ENCODE measurements around the gene RPS6KA6.

DNA sequence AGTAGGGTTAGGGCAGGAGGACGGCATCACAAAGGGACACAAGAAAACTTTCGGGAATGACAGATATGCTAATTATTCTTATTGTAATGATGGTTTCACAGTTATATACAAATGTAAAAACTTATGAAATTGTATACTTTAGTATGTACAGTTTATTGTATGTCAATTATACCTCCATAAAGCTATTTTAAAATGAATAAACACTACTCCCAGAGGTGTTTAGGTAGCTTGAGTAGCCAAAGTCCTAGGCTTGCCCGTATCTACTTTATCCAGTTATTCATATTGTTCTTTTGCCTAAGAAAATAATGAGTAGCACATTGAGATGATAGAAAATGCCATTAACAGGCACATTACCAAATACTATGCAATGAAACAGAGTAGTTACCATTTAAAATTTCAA is 43.0 kb downstream of the RPS6KA6 start:
- TF ChIP-seq EP300 (IDR thresholded peaks at IDR 0.05), result no peak
- TF ChIP-seq, protein P1, sequence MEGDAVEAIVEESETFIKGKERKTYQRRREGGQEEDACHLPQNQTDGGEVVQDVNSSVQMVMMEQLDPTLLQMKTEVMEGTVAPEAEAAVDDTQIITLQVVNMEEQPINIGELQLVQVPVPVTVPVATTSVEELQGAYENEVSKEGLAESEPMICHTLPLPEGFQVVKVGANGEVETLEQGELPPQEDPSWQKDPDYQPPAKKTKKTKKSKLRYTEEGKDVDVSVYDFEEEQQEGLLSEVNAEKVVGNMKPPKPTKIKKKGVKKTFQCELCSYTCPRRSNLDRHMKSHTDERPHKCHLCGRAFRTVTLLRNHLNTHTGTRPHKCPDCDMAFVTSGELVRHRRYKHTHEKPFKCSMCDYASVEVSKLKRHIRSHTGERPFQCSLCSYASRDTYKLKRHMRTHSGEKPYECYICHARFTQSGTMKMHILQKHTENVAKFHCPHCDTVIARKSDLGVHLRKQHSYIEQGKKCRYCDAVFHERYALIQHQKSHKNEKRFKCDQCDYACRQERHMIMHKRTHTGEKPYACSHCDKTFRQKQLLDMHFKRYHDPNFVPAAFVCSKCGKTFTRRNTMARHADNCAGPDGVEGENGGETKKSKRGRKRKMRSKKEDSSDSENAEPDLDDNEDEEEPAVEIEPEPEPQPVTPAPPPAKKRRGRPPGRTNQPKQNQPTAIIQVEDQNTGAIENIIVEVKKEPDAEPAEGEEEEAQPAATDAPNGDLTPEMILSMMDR (IDR thresholded peaks at IDR 0.05), result no peak

Data from stomach (tissue), 4 donors.